Neural cell (in vitro differentiated cells): ENCODE data around the gene GRB2. TPM values are rescaled to one million over a fixed set of nuclear protein-coding genes. Genes with fewer than 3 reads are reported as not detected.
"Not testable (repeated sequence)": the region's sequence is repeated elsewhere in the genome, so short reads cannot be mapped to it uniquely, and the experiment has no call there.

ENCODE experiments used
- H2AFZ ChIP-seq: fragments of 200-600, 300-800 bp; sonication (generic), shearing (Covaris generic); 2 replicates; pipeline ENCODE4 v1.6.0; 2014; ENCODE audit warnings: low read depth, mild to moderate bottlenecking, antibody characterized with exemption, low read length, moderate library complexity
- H3F3A ChIP-seq: fragments of 200-600 bp; shearing (Covaris generic); 2 replicates; pipeline ENCODE4 v1.6.1; 2016; ENCODE audit warnings: mild to moderate bottlenecking, moderate library complexity, mixed read lengths, antibody characterized with exemption, low read length; ENCODE audit not compliant: insufficient read depth, poor library complexity, severe bottlenecking
- H3K27ac ChIP-seq: fragments of 200-600, 300-800 bp; sonication (generic), shearing (Covaris generic); 2 replicates; pipeline ENCODE4 v1.5.1; 2014; ENCODE audit warnings: mild to moderate bottlenecking, low read length, moderate library complexity
- H3K27me3 ChIP-seq: fragments of 300-800, 200-600 bp; sonication (generic), shearing (Covaris generic); 2 replicates; pipeline ENCODE4 v1.6.0; 2014; ENCODE audit warnings: mild to moderate bottlenecking, low read depth, low read length, moderate library complexity; ENCODE audit not compliant: insufficient read depth
- H3K36me3 ChIP-seq: fragments of 300-800, 200-600 bp; sonication (generic), shearing (Covaris generic); 2 replicates; pipeline ENCODE4 v1.5.1; 2014; ENCODE audit warnings: mild to moderate bottlenecking, antibody characterized with exemption, low read length, moderate library complexity; ENCODE audit not compliant: insufficient read depth
- H3K4me2 ChIP-seq: fragments of 300-800, 200-600 bp; sonication (generic), shearing (Covaris generic); 2 replicates; pipeline ENCODE4 v1.6.0; 2014; ENCODE audit warnings: mild to moderate bottlenecking, low read length
- H3K4me3 ChIP-seq: fragments of 300-800, 200-600 bp; sonication (generic), shearing (Covaris generic); 2 replicates; pipeline ENCODE4 v1.5.1; 2014; ENCODE audit warnings: mild to moderate bottlenecking, low read length, moderate library complexity
- H3K79me2 ChIP-seq: fragments of 200-600 bp; shearing (Covaris generic); replicated peaks from 2 replicates; pipeline ENCODE4 v1.6.0; 2014; ENCODE audit warnings: mild to moderate bottlenecking, low read length, moderate library complexity; ENCODE audit not compliant: insufficient read depth
- H3K9ac ChIP-seq: fragments of 300-800, 200-600 bp; sonication (generic), shearing (Covaris generic); 2 replicates; pipeline ENCODE4 v1.6.1; 2016; ENCODE audit warnings: mild to moderate bottlenecking, low read length, mixed read lengths
- H3K9me2 ChIP-seq: fragments of 200-600 bp; shearing (Covaris generic); 2 replicates; pipeline ENCODE4 v1.6.1; 2016; ENCODE audit warnings: mild to moderate bottlenecking, low read length, mixed read lengths; ENCODE audit not compliant: insufficient read depth
- H3K9me3 ChIP-seq: fragments of 200-600, 300-800 bp; sonication (generic), shearing (Covaris generic); 2 replicates; pipeline ENCODE4 v1.6.1; 2016; ENCODE audit warnings: mild to moderate bottlenecking, mixed run types, low read length, moderate library complexity, mixed read lengths
- H4K20me1 ChIP-seq: fragments of 200-600 bp; shearing (Covaris generic); 2 replicates; pipeline ENCODE4 v1.6.1; 2016; ENCODE audit warnings: mild to moderate bottlenecking, mixed run types; ENCODE audit not compliant: insufficient read depth
- CTCF ChIP-seq: fragments of 450-650 bp; IDR thresholded peaks from 2 replicates; pipeline ENCODE4 v1.5.1; 2014; ENCODE audit warnings: antibody characterized with exemption, mild to moderate bottlenecking, moderate library complexity; ENCODE audit not compliant: poor library complexity, severe bottlenecking
- EP300 ChIP-seq: fragments of 450-650 bp; conservative IDR thresholded peaks from 2 replicates; pipeline ENCODE4 v1.6.1; 2014; ENCODE audit warnings: antibody characterized with exemption, mild to moderate bottlenecking, moderate library complexity; ENCODE audit not compliant: poor library complexity, severe bottlenecking
- EZH2 ChIP-seq: fragments of 200-600, 300-800 bp; shearing (Covaris generic), sonication (generic); IDR thresholded peaks from 2 replicates; pipeline ENCODE4 v1.6.1; 2014; ENCODE audit warnings: antibody characterized with exemption, low read length, borderline replicate concordance, mild to moderate bottlenecking; ENCODE audit not compliant: insufficient read depth, poor library complexity, severe bottlenecking
- MXI1 ChIP-seq: fragments of 450-650 bp; conservative IDR thresholded peaks from 2 replicates; pipeline ENCODE4 v1.6.1; 2014; ENCODE audit warnings: antibody characterized with exemption, mild to moderate bottlenecking; ENCODE audit not compliant: poor library complexity, severe bottlenecking
- POLR2AphosphoS5 ChIP-seq: IDR thresholded peaks from 2 replicates; pipeline ENCODE4 v1.6.1; 2012
- RAD21 ChIP-seq: fragments of 450-650 bp; conservative IDR thresholded peaks from 2 replicates; pipeline ENCODE4 v1.6.1; 2014; ENCODE audit warnings: antibody characterized with exemption, mild to moderate bottlenecking, moderate library complexity
- REST ChIP-seq: IDR thresholded peaks from 2 replicates; pipeline ENCODE4 v1.6.1; 2012; ENCODE audit warnings: borderline replicate concordance
- SMC3 ChIP-seq: fragments of 450-650 bp; conservative IDR thresholded peaks from 2 replicates; pipeline ENCODE4 v1.6.1; 2014; ENCODE audit warnings: antibody characterized with exemption, mild to moderate bottlenecking, moderate library complexity; ENCODE audit not compliant: poor library complexity
- TAF1 ChIP-seq: IDR thresholded peaks from 2 replicates; pipeline ENCODE4 v1.6.1; 2012; ENCODE audit warnings: low read depth
- polyA minus RNA-seq: library from RNA; depleted of rRNA, polyadenylated mRNA; stranded (reverse); fragments of >200 nt; gene quantifications from 2 replicates; pipeline ENCODE4 v1.2.3, GENCODE V29; 2014
- polyA plus RNA-seq: library from polyadenylated mRNA; depleted of rRNA; stranded (reverse); fragments of >200 nt; gene quantifications from 2 replicates; pipeline ENCODE4 v1.2.3, GENCODE V29; 2014

The GRB2 gene
- polyA plus RNA-seq (134 and 150 TPM in 2 replicates), polyA minus RNA-seq (108 and 118 TPM in 2 replicates)

GRCh38 chr17:75405365-75406221 is at the start of gene GRB2:
Gene GRB2, minus strand, starts transcription at chr17:75405678. Its CDS starts 12,050 bp downstream, at chr17:75393628.
- peak; percentile 21 for TF ChIP-seq TAF1
- peak; percentile 17 for TF ChIP-seq REST
- peak; percentile 75 for TF ChIP-seq MXI1
- peak; percentile 87 for TF ChIP-seq POLR2AphosphoS5
- TF ChIP-seq RAD21, result peak; percentile 45
- TF ChIP-seq EZH2, result no peak
- TF ChIP-seq EP300, result no peak
- TF ChIP-seq CTCF, result no peak
- peak; percentile 19 for TF ChIP-seq SMC3
- Histone ChIP-seq H3K27ac (peak within 1 kb of the TSS; percentile 76), H3K9me2 (no peaks in the 10 kb centered on the region), H2AFZ (peak within 1 kb of the TSS; percentile 12), H3K4me3 (peak within 1 kb of the TSS; percentile 97), H3K36me3 (no peaks in the 10 kb centered on the region), H3K9me3 (no peaks in the 10 kb centered on the region), H3K9ac (peak within 1 kb of the TSS; percentile 78), H3K27me3 (no peaks in the 10 kb centered on the region), H3F3A (no peaks in the 10 kb centered on the region), H3K79me2 (peaks cover 20% of the 10 kb centered on the region), H4K20me1 (peaks cover 4% of the 10 kb centered on the region), H3K4me2 (peak within 1 kb of the TSS; percentile 90)

- H3K4me2 ChIP-seq, H2AFZ ChIP-seq, H3K9ac ChIP-seq, H3K27me3 ChIP-seq, H3K27ac ChIP-seq, H3K36me3 ChIP-seq, H3K9me2 ChIP-seq, H3F3A ChIP-seq, H3K4me3 ChIP-seq, H4K20me1 ChIP-seq, H3K9me3 ChIP-seq: not testable (repeated sequence)
- peaks cover 19% of the 10 kb centered on the region for H3K79me2 ChIP-seq
Measured at GRCh38 chr17:75454672-75455071, 49.2 kb upstream of the GRB2 start.
